SK-N-SH treated with all-trans-retinoic acid at 6 μM for 48 hours (cell line): ENCODE data around the gene ARID3A.

ENCODE experiments used
- ATAC-seq: fragments of 200-7000 bp; cut with Tn5 transposase; 3 replicates; pipeline ENCODE4 v1.9.1; 2020; ENCODE audit warnings: mild to moderate bottlenecking, moderate library complexity
- ARNTL ChIP-seq: fragments of 450-650 bp; formaldehyde crosslinking; IDR thresholded peaks from 2 replicates; pipeline ENCODE4 v1.5.0; 2020; ENCODE audit warnings: low read depth, mild to moderate bottlenecking, moderate library complexity, borderline replicate concordance
- BACH2 ChIP-seq: fragments of 250-450 bp; sonication (Bioruptor Pico); IDR thresholded peaks from 2 replicates; pipeline ENCODE4 v1.9.0; 2021; ENCODE audit warnings: mild to moderate bottlenecking, borderline replicate concordance
- CSRNP3 ChIP-seq: fragments of 250-450 bp; sonication (Bioruptor Pico); IDR thresholded peaks from 2 replicates; pipeline ENCODE4 v1.5.1; 2021; ENCODE audit warnings: mild to moderate bottlenecking, moderate library complexity
- ESRRG ChIP-seq: fragments of 250-450 bp; sonication (Bioruptor Pico); IDR thresholded peaks from 2 replicates; pipeline ENCODE4 v1.6.1; 2021; ENCODE audit warnings: mild to moderate bottlenecking
- GLIS3 ChIP-seq: fragments of 250-450 bp; sonication (Bioruptor Pico); IDR thresholded peaks from 2 replicates; pipeline ENCODE4 v1.5.0; 2020; ENCODE audit warnings: mild to moderate bottlenecking, moderate library complexity
- ISL1 ChIP-seq: fragments of 250-450 bp; sonication (Bioruptor Pico); IDR thresholded peaks from 2 replicates; pipeline ENCODE4 v2.1.2; 2022; ENCODE audit warnings: mild to moderate bottlenecking, moderate library complexity
- OSR1 ChIP-seq: fragments of 250-450 bp; sonication (Bioruptor Pico); IDR thresholded peaks from 2 replicates; pipeline ENCODE4 v1.8.0; 2022; ENCODE audit warnings: moderate library complexity, mild to moderate bottlenecking, inconsistent platforms
- PATZ1 ChIP-seq: fragments of 250-450 bp; sonication (Bioruptor Pico); IDR thresholded peaks from 2 replicates; pipeline ENCODE4 v1.8.0; 2020; ENCODE audit warnings: mild to moderate bottlenecking, moderate library complexity, borderline replicate concordance
- POU6F1 ChIP-seq: fragments of 250-450 bp; sonication (Bioruptor Pico); IDR thresholded peaks from 2 replicates; pipeline ENCODE4 v1.8.0; 2021; ENCODE audit warnings: low read depth, mild to moderate bottlenecking, moderate library complexity, borderline replicate concordance
- PPARA ChIP-seq: fragments of 250-450 bp; sonication (Bioruptor Pico); IDR thresholded peaks from 2 replicates; pipeline ENCODE4 v1.5.0; 2020; ENCODE audit warnings: mild to moderate bottlenecking, borderline replicate concordance
- RARB ChIP-seq: fragments of 250-450 bp; sonication (Bioruptor Pico); IDR thresholded peaks from 2 replicates; pipeline ENCODE4 v1.8.0; 2021; ENCODE audit warnings: mild to moderate bottlenecking, moderate library complexity
- SNAI2 ChIP-seq: fragments of 250-450 bp; sonication (Bioruptor Pico); IDR thresholded peaks from 2 replicates; pipeline ENCODE4 v1.5.0; 2020; ENCODE audit warnings: mild to moderate bottlenecking, moderate library complexity
- TCF4 ChIP-seq: fragments of 250-450 bp; sonication (Bioruptor Pico); IDR thresholded peaks from 2 replicates; pipeline ENCODE4 v1.8.0; 2021; ENCODE audit warnings: mild to moderate bottlenecking, moderate library complexity, borderline replicate concordance
- TOX ChIP-seq: fragments of 250-450 bp; sonication (Bioruptor Pico); IDR thresholded peaks from 2 replicates; pipeline ENCODE4 v1.8.0; 2021; ENCODE audit warnings: mild to moderate bottlenecking, moderate library complexity, borderline replicate concordance
- TSHZ2 ChIP-seq: fragments of 250-450 bp; sonication (Bioruptor Pico); IDR thresholded peaks from 2 replicates; pipeline ENCODE4 v1.5.0; 2020; ENCODE audit warnings: mild to moderate bottlenecking, moderate library complexity
- ZC3H10 ChIP-seq: fragments of 250-450 bp; sonication (Bioruptor Pico); IDR thresholded peaks from 2 replicates; pipeline ENCODE4 v1.5.1; 2021; ENCODE audit warnings: mild to moderate bottlenecking, moderate library complexity
- ZFP3 ChIP-seq: fragments of 250-450 bp; sonication (Bioruptor Pico); IDR thresholded peaks from 2 replicates; pipeline ENCODE4 v1.5.0; 2020; ENCODE audit warnings: mild to moderate bottlenecking, moderate library complexity
- ZFP30 ChIP-seq: fragments of 450-650 bp; formaldehyde crosslinking; IDR thresholded peaks from 2 replicates; pipeline ENCODE4 v1.5.0; 2022; ENCODE audit warnings: mild to moderate bottlenecking, moderate library complexity
- ZNF565 ChIP-seq: fragments of 450-650 bp; formaldehyde crosslinking; conservative IDR thresholded peaks from 2 replicates; pipeline ENCODE4 v1.5.0; 2020; ENCODE audit warnings: low read depth, mild to moderate bottlenecking, moderate library complexity
- TF ChIP-seq, protein P1 (sequence below): fragments of 250-450 bp; sonication (Bioruptor Pico); IDR thresholded peaks from 2 replicates; pipeline ENCODE4 v1.5.1; 2020; ENCODE audit warnings: low read depth, mild to moderate bottlenecking, moderate library complexity

The ARID3A gene

GRCh38 chr19:928471-929202 lies 2.8 kb downstream of the ARID3A start:
- no peak for ATAC-seq
- TF ChIP-seq POU6F1 (CRISPR knock-in tag) (no peak), SNAI2 (CRISPR knock-in tag) (no peak), CSRNP3 (CRISPR knock-in tag) (no peak), ARNTL (no peak), OSR1 (CRISPR knock-in tag) (no peak), ZFP30 (no peak), ZC3H10 (CRISPR knock-in tag) (no peak), BACH2 (no peak), GLIS3 (CRISPR knock-in tag) (no peak), ESRRG (no peak), TSHZ2 (CRISPR knock-in tag) (no peak), TOX (no peak), PATZ1 (CRISPR knock-in tag) (no peak), RARB (no peak), ZFP3 (no peak), ZNF565 (CRISPR knock-in tag) (no peak), TCF4 (CRISPR knock-in tag) (no peak), ISL1 (CRISPR knock-in tag) (no peak)
- TF ChIP-seq, protein P1, sequence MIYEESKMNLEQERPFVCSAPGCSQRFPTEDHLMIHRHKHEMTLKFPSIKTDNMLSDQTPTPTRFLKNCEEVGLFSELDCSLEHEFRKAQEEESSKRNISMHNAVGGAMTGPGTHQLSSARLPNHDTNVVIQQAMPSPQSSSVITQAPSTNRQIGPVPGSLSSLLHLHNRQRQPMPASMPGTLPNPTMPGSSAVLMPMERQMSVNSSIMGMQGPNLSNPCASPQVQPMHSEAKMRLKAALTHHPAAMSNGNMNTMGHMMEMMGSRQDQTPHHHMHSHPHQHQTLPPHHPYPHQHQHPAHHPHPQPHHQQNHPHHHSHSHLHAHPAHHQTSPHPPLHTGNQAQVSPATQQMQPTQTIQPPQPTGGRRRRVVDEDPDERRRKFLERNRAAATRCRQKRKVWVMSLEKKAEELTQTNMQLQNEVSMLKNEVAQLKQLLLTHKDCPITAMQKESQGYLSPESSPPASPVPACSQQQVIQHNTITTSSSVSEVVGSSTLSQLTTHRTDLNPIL (CRISPR knock-in tag): no peak

GRCh38 chr19:929203-929890 lies 3.5 kb downstream of the ARID3A start:
- ATAC-seq: no peak

GRCh38 chr19:929891-930258 lies 4.0 kb downstream of the ARID3A start:
- no peak for ATAC-seq
- TF ChIP-seq GLIS3 (CRISPR knock-in tag) (no peak), ARNTL (no peak), RARB (no peak), ZFP30 (no peak), OSR1 (CRISPR knock-in tag) (no peak), ZC3H10 (CRISPR knock-in tag) (no peak), PATZ1 (CRISPR knock-in tag) (no peak), BACH2 (no peak), POU6F1 (CRISPR knock-in tag) (no peak), ZFP3 (no peak), PPARA (no peak), TCF4 (CRISPR knock-in tag) (no peak)
- TF ChIP-seq, protein P1 (CRISPR knock-in tag): no peak

More at GRCh38 chr19:929203-929890, 3.5 kb downstream of the ARID3A start:
- TF ChIP-seq TCF4 (CRISPR knock-in tag): no peak
- no peak for TF ChIP-seq TOX
- no peak for TF ChIP-seq ZFP30
